Activated naive CD4-positive, alpha-beta T cell treated with anti-CD3 and anti-CD28 coated beads, Interleukin-2, amount 50 U/mL, for 24 hours (primary cell): ENCODE data around the gene TMPRSS7.
A peak's percentile ranks its signal among the peaks of the same experiment; 100 is the strongest.

Experiments
- H3K27ac Mint-ChIP-seq: one replicate; pipeline ENCODE4 v1.8.0; 2021; ENCODE audit warnings: mild to moderate bottlenecking, mixed read lengths
- H3K27me3 Mint-ChIP-seq: one replicate; pipeline ENCODE4 v1.8.0; 2021; ENCODE audit warnings: mixed read lengths
- H3K36me3 Mint-ChIP-seq: one replicate; pipeline ENCODE4 v1.8.0; 2021; ENCODE audit warnings: mixed read lengths
- H3K4me1 Mint-ChIP-seq: one replicate; pipeline ENCODE4 v1.8.0; 2021; ENCODE audit warnings: mixed read lengths
- H3K4me3 Mint-ChIP-seq: one replicate; pipeline ENCODE4 v1.8.0; 2021; ENCODE audit warnings: mild to moderate bottlenecking, mixed read lengths
- H3K9me3 Mint-ChIP-seq: one replicate; pipeline ENCODE4 v1.8.0; 2021; ENCODE audit warnings: mixed read lengths

The TMPRSS7 gene

DNA sequence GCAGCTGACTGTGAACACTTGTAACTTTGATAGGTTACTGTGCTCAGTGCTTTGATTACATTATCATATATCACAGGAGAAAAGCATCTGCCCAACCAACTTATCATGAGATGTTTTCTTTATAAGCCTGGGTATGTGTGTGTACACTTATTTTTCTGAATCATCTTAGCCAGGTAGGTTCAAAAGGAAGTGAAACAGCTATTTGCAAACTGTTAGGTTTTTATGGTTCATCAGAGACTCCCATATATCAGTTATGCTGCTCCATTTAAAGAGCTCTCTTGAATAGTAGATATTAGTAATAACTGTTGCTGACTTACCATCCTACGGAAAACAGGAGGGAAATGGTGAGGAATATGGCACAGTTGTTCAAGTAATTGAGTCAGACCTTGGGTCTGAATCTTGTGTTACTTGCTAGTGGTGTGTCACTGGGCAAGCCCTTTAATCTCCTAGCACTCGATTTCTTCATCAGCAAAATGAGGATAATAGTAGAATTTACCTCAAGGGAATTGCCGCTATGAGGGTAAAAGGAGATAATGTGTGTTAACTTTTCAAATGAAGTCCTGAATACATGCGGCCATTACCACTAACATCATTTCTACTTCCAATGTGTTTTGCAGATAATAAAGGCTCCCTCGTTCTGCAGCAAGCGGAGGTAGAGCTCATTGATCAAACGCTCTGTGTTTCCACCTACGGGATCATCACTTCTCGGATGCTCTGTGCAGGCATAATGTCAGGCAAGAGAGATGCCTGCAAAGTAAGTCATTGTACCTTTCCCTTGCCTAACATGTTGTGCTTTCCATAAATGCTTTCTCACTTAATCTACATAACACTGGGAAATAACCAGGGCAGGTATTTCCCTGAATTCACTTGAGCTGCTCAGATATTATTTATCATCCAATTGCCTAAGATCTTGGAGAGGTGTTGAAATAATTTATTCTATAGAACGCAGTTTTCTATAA is 43.9 kb downstream of the TMPRSS7 start:
- Mint-ChIP-seq H3K4me3 (no peak overlapping the region), H3K9me3 (no peaks in the 10 kb centered on the region), H3K36me3 (no peaks in the 10 kb centered on the region), H3K4me1 (peaks cover 26% of the 10 kb centered on the region), H3K27ac (no peak overlapping the region), H3K27me3 (no peaks in the 10 kb centered on the region)

DNA sequence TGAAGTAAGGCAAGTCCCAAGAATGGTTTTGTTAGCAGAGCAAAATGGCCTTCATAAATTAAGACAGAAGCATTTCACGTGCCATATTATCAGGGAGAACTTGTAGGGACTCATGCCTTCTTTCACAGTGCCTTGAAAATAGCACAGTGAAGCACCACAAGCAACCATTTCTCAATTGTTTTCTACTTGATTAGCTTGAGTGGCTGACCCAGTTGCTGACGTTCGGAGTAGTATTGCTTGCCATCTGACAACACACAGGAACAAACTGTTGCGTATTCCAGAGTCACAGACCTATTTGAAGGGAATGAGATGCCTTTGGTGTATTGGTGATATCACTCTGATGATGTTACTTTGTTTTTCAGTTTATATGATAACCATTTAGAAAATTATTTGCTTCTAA is 48.7 kb downstream of the TMPRSS7 start:
- Mint-ChIP-seq H3K27me3 (no peaks in the 10 kb centered on the region), H3K27ac (no peak overlapping the region), H3K4me3 (no peak overlapping the region), H3K36me3 (no peaks in the 10 kb centered on the region), H3K9me3 (no peaks in the 10 kb centered on the region), H3K4me1 (peaks cover 30% of the 10 kb centered on the region)

DNA sequence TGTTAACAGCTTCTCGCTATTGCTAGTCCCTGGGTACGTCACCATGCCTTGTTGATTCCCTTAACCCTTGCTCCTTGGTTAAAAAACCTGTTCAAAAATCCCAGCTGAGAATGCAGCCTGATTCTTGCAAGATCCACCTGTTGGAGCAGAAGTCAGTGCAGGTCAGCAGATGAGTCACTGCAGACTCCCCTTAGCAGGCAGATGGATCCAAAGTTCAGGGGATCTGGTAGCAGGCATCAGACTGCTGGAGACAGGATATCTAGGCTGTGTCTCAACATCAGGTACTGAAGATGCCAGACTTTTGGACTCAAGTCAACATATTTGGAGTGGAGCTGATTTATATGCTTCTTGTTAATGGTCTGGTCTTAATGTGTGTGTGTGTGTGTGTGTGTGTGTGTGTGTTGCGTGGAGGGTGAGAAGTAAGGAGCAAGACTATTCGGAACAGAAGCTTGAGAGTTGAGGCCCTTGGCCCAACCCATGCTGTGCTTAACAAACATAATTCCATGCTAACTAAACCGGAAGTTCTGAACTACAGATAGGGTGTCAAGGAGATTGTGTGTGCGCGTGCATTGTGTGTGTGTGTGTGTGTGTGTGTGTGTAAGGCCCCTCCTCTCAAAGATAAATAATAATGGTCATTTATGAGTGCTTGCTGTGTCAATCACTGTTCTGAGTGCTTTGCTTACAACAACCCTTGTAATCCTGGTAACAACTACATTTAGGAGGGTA is 50.6 kb downstream of the TMPRSS7 start:
- H3K4me1 Mint-ChIP-seq: peaks cover 30% of the 10 kb centered on the region
- H3K36me3 Mint-ChIP-seq: no peaks in the 10 kb centered on the region
- H3K4me3 Mint-ChIP-seq: peak overlapping the region; percentile 86
- no peaks in the 10 kb centered on the region for H3K9me3 Mint-ChIP-seq
- H3K27ac Mint-ChIP-seq: no peak overlapping the region
- H3K27me3 Mint-ChIP-seq: no peaks in the 10 kb centered on the region

DNA sequence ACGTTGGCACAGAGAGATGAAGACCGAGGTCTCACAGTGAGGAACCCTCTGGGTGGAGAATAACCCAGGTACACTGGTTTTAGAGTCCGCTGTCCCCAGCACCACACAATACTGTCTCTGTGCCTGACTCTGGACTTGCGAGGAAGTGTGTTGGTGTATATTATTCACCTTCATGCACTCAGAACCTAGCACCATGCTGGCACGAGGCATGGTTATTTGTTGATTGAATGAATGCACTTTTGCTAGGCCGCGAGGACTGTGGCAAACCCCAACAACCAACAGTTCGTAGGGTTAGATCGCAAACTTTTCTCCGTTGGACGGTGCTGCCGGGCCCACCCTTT is 51.2 kb downstream of the TMPRSS7 start:
- H3K36me3 Mint-ChIP-seq: no peaks in the 10 kb centered on the region
- H3K27me3 Mint-ChIP-seq: no peaks in the 10 kb centered on the region
- peak overlapping the region; percentile 30 for H3K27ac Mint-ChIP-seq
- peaks cover 30% of the 10 kb centered on the region for H3K4me1 Mint-ChIP-seq
- peak overlapping the region; percentile 86 for H3K4me3 Mint-ChIP-seq
- no peaks in the 10 kb centered on the region for H3K9me3 Mint-ChIP-seq

DNA sequence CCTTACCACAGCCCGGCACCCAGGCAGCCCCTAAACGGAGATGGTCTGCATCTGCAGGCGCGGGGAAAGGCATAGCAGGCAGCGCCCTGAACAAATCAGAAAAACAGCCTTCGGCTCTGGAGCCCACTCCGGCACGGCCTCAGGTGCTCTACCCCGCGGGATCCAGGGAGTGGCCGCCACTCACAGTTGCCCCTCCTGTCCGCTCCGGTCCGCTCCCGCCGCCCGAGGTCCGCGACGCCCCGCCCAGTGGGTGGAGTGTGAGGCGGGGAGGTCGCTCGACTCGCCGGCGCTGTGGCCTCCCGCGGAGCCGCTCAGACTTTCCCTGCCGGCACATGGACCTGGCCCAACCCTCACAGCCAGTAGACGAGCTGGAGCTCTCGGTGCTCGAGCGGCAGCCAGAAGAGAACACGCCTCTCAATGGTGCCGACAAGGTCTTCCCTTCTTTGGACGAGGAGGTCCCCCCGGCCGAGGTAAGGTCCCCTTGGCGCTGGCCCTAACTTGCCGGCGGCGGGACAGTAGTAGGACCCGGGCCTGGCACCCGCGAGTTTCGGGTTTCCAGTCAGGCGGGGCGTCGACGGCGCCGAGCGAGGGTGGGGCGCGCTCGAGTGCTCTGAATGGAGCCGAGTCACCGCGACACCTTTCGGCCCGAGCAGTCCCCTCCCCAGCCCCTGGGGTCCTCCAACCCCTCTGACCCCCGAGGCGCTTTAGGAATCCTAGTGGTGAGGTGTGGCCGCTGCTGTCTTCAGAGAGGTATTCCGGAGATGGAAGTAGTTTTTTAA is 51.7 kb downstream of the TMPRSS7 start, which contains the start of gene C3orf52:
Gene C3orf52 (plus strand): TSS at position 314 of the 779 bp plus-strand sequence. CDS start 19 bp downstream, at position 333.
- H3K36me3 Mint-ChIP-seq: no peaks in the 10 kb centered on the region
- H3K27ac Mint-ChIP-seq: peak within 1 kb of the TSS; percentile 30
- peaks cover 30% of the 10 kb centered on the region for H3K4me1 Mint-ChIP-seq
- peak within 1 kb of the TSS; percentile 86 for H3K4me3 Mint-ChIP-seq
- H3K9me3 Mint-ChIP-seq: no peaks in the 10 kb centered on the region
- H3K27me3 Mint-ChIP-seq: no peaks in the 10 kb centered on the region

DNA sequence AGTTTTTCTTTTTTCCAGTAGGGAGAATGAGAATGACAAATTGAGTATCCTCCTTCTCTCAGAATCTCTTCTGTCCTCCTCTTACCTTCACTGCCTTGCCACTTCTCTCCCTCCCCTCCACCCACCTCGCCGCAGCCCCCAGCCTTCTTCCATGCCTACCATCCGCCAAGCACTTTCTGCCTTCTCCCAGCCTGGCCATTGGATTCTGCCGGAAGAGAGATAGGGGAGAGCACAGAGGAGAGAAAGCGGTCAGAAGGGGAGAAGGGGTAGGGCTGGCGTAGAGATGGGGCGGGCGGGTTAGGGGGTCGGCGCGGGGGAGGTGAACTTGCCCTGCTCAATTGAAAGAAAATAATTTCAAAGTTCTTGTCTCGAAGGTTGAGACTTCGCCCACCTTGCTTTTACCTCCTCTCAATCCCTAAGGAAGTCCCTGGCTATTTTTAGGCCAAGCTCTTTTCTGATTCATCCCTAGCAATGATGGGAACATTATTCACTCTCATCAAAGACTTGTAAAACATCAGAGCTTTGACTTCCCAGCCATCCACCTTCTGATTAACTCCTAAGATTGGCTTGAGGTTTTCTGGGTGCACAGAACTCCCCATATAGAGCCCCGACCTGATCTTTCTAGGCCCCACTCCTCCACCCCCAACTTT is 52.5 kb downstream of the TMPRSS7 start:
- H3K36me3 Mint-ChIP-seq: no peaks in the 10 kb centered on the region
- H3K27ac Mint-ChIP-seq: peak overlapping the region; percentile 12
- peak overlapping the region; percentile 86 for H3K4me3 Mint-ChIP-seq
- no peaks in the 10 kb centered on the region for H3K27me3 Mint-ChIP-seq
- peaks cover 30% of the 10 kb centered on the region for H3K4me1 Mint-ChIP-seq
- H3K9me3 Mint-ChIP-seq: no peaks in the 10 kb centered on the region

DNA sequence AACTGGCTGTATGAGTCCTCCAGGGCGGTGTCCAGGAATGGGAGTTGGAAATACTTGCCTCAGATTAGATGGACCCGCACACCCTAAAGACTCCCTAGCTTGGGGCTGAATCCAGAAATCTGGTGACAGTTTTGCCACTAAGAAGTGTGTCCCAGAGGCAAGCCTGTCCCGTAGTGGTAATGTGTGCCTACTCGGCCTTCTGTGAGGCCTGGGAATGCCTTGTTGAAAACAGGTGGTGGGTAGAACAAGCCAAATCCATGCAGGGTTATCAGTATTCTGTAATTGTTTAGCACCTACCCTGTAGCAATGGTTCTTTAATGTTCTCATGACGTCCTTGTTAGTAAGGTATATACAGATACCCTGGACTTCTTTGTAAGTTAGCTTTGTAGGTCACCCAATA is 53.2 kb downstream of the TMPRSS7 start:
- no peak overlapping the region for H3K27ac Mint-ChIP-seq
- H3K36me3 Mint-ChIP-seq: no peaks in the 10 kb centered on the region
- H3K4me3 Mint-ChIP-seq: peak overlapping the region; percentile 86
- H3K9me3 Mint-ChIP-seq: no peaks in the 10 kb centered on the region
- peaks cover 36% of the 10 kb centered on the region for H3K4me1 Mint-ChIP-seq
- H3K27me3 Mint-ChIP-seq: no peaks in the 10 kb centered on the region

DNA sequence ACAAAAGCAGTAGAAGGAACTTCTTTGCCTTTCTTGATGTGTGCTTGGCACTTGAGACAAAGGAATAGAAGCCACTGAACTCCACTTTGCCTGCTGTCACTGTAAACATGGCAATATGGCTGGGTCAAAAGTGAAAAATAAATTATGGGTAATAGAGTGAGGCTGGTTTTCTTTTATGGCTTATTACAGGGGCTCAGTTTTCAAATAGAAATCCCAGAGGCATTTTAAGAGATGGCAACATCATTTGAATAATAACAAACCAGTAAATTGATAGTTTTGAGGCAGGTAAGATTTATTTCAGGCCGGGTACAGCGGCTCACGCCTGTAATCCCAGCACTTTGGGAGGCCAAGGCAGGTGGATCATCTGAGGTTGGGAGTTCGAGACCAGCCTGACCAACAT is 54.4 kb downstream of the TMPRSS7 start:
- no peak overlapping the region for H3K4me3 Mint-ChIP-seq
- H3K9me3 Mint-ChIP-seq: no peaks in the 10 kb centered on the region
- no peak overlapping the region for H3K27ac Mint-ChIP-seq
- no peaks in the 10 kb centered on the region for H3K27me3 Mint-ChIP-seq
- no peaks in the 10 kb centered on the region for H3K36me3 Mint-ChIP-seq
- H3K4me1 Mint-ChIP-seq: peaks cover 41% of the 10 kb centered on the region

DNA sequence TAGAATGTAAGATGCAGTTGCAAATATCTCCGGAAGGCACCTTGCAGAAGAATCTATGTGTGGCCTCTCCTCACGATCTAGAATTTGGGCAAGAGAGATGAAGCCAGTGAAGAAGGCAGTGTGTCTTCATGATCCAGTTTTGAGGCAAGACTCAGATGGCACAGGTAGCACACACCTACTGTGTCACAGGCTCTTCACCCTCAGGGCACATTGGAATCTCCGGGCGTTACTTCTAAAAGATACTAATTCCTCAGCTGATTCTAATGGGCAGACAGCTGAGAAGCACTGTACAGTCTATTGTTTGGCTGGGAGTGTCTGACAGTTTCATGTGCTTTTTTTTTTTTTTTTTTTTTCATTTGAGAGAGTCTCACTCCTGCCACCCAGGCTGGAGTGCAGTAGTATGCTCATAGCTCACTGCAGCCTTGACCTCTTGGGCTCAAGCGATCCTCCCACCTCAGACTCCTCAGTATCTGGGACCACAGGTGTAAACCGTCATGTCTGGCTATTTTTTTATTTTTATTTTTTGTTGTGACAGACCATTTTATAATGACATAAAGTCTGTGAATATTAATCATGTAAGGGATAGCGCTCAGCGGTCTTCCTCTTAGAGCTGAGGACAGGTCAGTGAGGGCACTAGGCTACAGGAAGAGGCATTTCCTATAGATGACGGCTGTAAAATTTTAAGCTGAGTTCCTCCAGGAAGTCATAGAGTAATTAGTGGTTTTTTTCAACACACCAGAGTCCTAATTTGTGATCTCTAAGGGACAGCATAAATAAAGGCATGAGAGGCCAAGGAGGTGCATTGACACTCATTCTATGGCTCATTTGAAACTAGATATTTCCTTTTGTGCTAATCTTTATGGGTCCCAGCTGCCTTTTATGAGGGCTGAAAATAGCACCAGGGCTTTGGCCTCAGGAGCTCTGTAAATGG is 55.7 kb downstream of the TMPRSS7 start:
- Mint-ChIP-seq H3K27me3 (no peaks in the 10 kb centered on the region), H3K27ac (no peak overlapping the region), H3K4me3 (no peak overlapping the region), H3K9me3 (no peaks in the 10 kb centered on the region), H3K36me3 (no peaks in the 10 kb centered on the region), H3K4me1 (peaks cover 29% of the 10 kb centered on the region)

DNA sequence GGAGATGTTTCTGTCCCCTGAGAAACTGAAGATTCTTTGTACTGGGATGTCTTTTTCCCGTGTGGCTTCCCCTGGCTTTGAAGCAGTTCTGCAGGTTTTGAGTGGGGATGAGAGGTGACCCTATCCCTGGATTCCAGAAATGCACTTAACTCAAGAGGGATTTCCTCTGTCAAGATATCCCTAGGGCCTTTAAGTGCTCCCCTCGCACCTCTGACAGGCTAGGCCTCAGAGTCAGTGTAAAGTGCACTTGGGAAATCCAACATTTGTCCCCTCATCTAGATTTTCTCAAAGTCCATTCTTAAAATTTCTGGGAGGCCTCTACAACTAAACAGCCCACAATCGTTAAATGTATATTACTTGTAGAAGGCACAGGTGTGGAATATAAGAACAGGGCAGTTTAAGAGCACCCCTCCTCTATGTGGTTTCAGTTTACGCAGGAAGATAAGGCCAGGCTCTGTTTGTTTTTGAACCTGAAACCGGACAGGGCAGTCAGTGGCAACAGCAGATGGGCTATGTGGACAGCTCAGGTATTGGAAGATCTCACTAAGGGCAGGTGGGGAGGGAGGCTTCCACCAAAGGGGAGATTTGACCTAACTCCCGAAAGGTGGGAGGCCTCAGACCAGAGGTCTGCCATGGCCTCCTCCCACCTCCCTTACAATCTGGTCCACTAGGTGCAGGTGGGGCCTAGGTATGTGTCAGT is 56.5 kb downstream of the TMPRSS7 start:
- Mint-ChIP-seq H3K4me1 (peaks cover 27% of the 10 kb centered on the region), H3K9me3 (no peaks in the 10 kb centered on the region), H3K27ac (no peak overlapping the region), H3K4me3 (no peak overlapping the region), H3K27me3 (no peaks in the 10 kb centered on the region), H3K36me3 (no peaks in the 10 kb centered on the region)

DNA sequence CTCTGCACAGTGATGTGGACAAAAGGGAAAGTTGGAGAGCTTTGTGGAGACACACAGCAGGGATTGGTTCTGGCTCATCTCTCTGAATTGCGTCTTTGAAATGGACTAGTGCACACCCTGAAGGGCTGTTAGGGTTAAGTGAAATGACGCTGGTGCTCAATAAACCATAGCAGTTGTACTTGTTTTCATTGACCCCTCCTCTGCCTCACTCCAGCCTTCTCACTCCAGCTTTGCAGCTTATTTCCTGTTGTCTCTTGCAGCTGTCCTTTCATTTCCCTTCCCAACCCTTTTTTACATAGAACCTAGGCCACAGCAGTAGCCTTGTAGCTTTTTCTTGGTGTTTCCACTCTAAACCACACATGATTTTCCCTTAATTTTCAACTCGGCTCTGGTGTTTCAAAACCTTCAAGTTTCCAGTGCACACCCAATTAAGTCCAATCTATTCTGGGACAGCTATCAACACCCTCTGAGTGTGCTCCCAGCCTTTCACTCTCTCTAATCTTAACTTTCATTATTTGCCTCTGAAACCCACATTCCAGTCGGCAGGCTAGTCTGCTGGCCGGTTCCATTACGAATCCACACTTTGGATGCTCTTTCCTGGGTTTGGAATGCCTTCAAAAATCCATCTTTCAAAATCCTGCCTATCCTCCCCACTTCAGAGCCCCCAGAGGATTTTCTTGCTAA is 58.1 kb downstream of the TMPRSS7 start:
- H3K27me3 Mint-ChIP-seq: no peaks in the 10 kb centered on the region
- no peaks in the 10 kb centered on the region for H3K9me3 Mint-ChIP-seq
- H3K27ac Mint-ChIP-seq: peak overlapping the region; percentile 1
- H3K4me1 Mint-ChIP-seq: peaks cover 22% of the 10 kb centered on the region
- H3K36me3 Mint-ChIP-seq: no peaks in the 10 kb centered on the region
- H3K4me3 Mint-ChIP-seq: no peak overlapping the region

DNA sequence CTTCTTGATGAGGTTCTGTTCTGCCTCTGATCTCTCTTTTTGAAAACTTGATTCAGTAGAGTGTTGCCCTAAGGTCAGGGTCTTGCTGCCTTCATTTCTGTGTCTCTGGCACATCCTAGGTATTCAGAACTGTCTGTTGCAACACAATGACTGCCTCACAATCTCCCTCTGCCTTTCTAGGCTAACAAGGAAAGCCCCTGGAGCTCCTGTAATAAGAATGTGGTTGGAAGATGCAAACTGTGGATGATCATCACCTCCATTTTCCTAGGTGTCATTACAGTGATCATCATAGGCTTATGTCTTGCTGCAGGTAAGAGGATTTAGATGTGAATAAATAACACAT is 58.6 kb downstream of the TMPRSS7 start:
- no peaks in the 10 kb centered on the region for H3K9me3 Mint-ChIP-seq
- H3K4me3 Mint-ChIP-seq: no peak overlapping the region
- H3K27me3 Mint-ChIP-seq: no peaks in the 10 kb centered on the region
- peak overlapping the region; percentile 1 for H3K27ac Mint-ChIP-seq
- H3K36me3 Mint-ChIP-seq: no peaks in the 10 kb centered on the region
- H3K4me1 Mint-ChIP-seq: peaks cover 25% of the 10 kb centered on the region

DNA sequence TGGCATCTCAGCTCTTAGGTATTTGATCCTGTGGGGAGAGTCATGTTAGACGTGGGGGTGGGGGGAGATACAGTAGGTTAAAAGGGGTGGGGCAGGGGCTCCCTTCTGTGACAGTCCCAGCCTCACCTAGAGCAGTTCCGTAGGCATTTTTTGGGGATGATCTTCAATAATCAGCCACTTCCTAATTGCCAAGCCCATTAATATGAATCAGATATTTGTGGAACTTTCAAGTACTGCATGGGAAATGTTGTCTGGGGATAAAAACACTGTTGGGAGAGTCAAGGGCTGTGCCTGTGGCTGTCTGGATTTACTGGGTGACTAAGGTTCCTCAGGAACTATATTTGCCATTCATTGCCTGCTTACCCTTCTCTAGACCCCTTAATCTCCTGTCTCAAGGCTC is 61.2 kb downstream of the TMPRSS7 start:
- Mint-ChIP-seq H3K9me3 (no peaks in the 10 kb centered on the region), H3K4me1 (peaks cover 28% of the 10 kb centered on the region), H3K27ac (no peak overlapping the region), H3K4me3 (no peak overlapping the region), H3K27me3 (no peaks in the 10 kb centered on the region), H3K36me3 (no peaks in the 10 kb centered on the region)
